Loucy (cell line): Measurements from ENCODE around the gene ENO4.

Experiments used
- H2AFZ ChIP-seq: fragments of 200-600 bp; sonication (generic); 2 replicates; pipeline ENCODE4 v1.6.0; 2016; ENCODE audit warnings: antibody characterized with exemption, mild to moderate bottlenecking, low read length, moderate library complexity
- H3F3A ChIP-seq: fragments of 200-600 bp; 2 replicates; pipeline ENCODE4 v1.6.0; 2016; ENCODE audit warnings: antibody characterized with exemption, low read depth, mild to moderate bottlenecking
- H3K27me3 ChIP-seq: fragments of 200-600 bp; sonication (generic); 2 replicates; pipeline ENCODE4 v1.6.1; 2014; ENCODE audit warnings: low read length, mild to moderate bottlenecking; ENCODE audit not compliant: insufficient read depth, poor library complexity, severe bottlenecking
- H3K36me3 ChIP-seq: fragments of 200-600 bp; sonication (generic); 2 replicates; pipeline ENCODE4 v1.6.1; 2016; ENCODE audit warnings: low read length; ENCODE audit not compliant: insufficient read depth
- H3K4me1 ChIP-seq: fragments of 200-600 bp; sonication (generic); 2 replicates; pipeline ENCODE4 v1.5.1; 2014; ENCODE audit warnings: low read length, mild to moderate bottlenecking; ENCODE audit not compliant: insufficient read depth, poor library complexity, severe bottlenecking
- H3K4me2 ChIP-seq: fragments of 200-600 bp; sonication (generic); 2 replicates; pipeline ENCODE4 v1.6.0; 2014; ENCODE audit warnings: antibody characterized with exemption, low read length, low read depth, mild to moderate bottlenecking; ENCODE audit not compliant: poor library complexity, severe bottlenecking
- H3K4me3 ChIP-seq: fragments of 200-600 bp; sonication (generic); 2 replicates; pipeline ENCODE4 v1.5.1; 2014; ENCODE audit warnings: low read length, mild to moderate bottlenecking, mixed read lengths; ENCODE audit not compliant: poor library complexity, severe bottlenecking
- H3K79me2 ChIP-seq: fragments of 200-600 bp; sonication (generic); 2 replicates; pipeline ENCODE4 v1.6.1; 2014; ENCODE audit warnings: low read length; ENCODE audit not compliant: insufficient read depth
- H3K9ac ChIP-seq: fragments of 200-600 bp; sonication (generic); 2 replicates; pipeline ENCODE4 v1.6.0; 2014; ENCODE audit warnings: mild to moderate bottlenecking, low read depth, low read length, moderate library complexity; ENCODE audit not compliant: poor library complexity, severe bottlenecking
- H3K9me2 ChIP-seq: fragments of 200-600 bp; sonication (generic); replicated peaks from 2 replicates; pipeline ENCODE4 v1.6.1; 2016; ENCODE audit warnings: low read depth, low read length, mixed read lengths
- H3K9me3 ChIP-seq: fragments of 200-600 bp; sonication (generic); 2 replicates; pipeline ENCODE4 v1.6.1; 2014; ENCODE audit warnings: mild to moderate bottlenecking, antibody characterized with exemption, low read length, low read depth; ENCODE audit not compliant: insufficient read depth
- H4K20me1 ChIP-seq: fragments of 200-600 bp; sonication (generic); 2 replicates; pipeline ENCODE4 v1.6.0; 2014; ENCODE audit warnings: antibody characterized with exemption, low read length, mild to moderate bottlenecking; ENCODE audit not compliant: insufficient read depth, poor library complexity, severe bottlenecking
- CTCF ChIP-seq: fragments of 200-600 bp; sonication (generic); conservative IDR thresholded peaks from 2 replicates; pipeline ENCODE4 v1.5.1; 2014; ENCODE audit warnings: mild to moderate bottlenecking, antibody characterized with exemption, low read length
- EZH2phosphoT487 ChIP-seq: fragments of 200-600 bp; IDR thresholded peaks from 2 replicates; pipeline ENCODE4 v1.6.1; 2018; ENCODE audit warnings: antibody characterized with exemption, mild to moderate bottlenecking, moderate library complexity, borderline replicate concordance

ENO4 gene

GRCh38 chr10:116802474-116802873 lies 46.8 kb upstream of the ENO4 start:
- TF ChIP-seq EZH2phosphoT487 (no peak), CTCF (no peak)
- Histone ChIP-seq H3K36me3 (no peaks in the 10 kb centered on the region), H4K20me1 (no peaks in the 10 kb centered on the region), H3K4me3 (no peak overlapping the region), H3F3A (no peaks in the 10 kb centered on the region), H3K9me2 (no peaks in the 10 kb centered on the region), H3K79me2 (no peaks in the 10 kb centered on the region), H3K9me3 (no peaks in the 10 kb centered on the region), H3K9ac (no peak overlapping the region), H3K27me3 (no peaks in the 10 kb centered on the region), H3K4me2 (no peak overlapping the region), H2AFZ (no peak overlapping the region), H3K4me1 (no peaks in the 10 kb centered on the region)

DNA sequence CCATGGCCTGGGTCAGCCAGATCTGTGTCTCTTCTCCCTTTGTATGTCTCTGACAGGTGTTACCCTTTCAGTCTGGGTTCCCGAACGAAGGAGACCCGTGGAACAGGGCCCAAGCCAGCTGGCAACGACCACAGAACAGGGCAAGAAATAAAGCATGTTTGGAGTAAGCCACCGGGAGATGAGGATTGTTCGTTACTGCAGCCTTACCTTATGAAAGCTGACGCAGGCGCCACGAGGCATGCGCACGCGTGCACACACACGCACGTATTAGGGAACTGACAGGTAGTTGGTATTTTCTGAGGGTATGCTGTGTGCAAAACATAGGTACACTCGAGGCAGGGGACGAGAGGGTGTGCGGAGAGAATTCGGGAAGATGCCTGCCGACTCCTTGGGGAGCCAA lies 46.4 kb upstream of the ENO4 start:
- H3K4me2 ChIP-seq, result no peak overlapping the region
- H3K9me3 ChIP-seq, result no peaks in the 10 kb centered on the region
- no peaks in the 10 kb centered on the region for H4K20me1 ChIP-seq
- no peak overlapping the region for H3K9ac ChIP-seq
- H3K36me3 ChIP-seq, result no peaks in the 10 kb centered on the region
- H3K4me3 ChIP-seq, result no peak overlapping the region
- H3K9me2 ChIP-seq, result no peaks in the 10 kb centered on the region
- H3K4me1 ChIP-seq, result no peaks in the 10 kb centered on the region
- H3F3A ChIP-seq, result no peaks in the 10 kb centered on the region
- TF ChIP-seq CTCF (no peak), EZH2phosphoT487 (no peak)
- H3K79me2 ChIP-seq, result no peaks in the 10 kb centered on the region
- no peak overlapping the region for H2AFZ ChIP-seq
- no peaks in the 10 kb centered on the region for H3K27me3 ChIP-seq

DNA sequence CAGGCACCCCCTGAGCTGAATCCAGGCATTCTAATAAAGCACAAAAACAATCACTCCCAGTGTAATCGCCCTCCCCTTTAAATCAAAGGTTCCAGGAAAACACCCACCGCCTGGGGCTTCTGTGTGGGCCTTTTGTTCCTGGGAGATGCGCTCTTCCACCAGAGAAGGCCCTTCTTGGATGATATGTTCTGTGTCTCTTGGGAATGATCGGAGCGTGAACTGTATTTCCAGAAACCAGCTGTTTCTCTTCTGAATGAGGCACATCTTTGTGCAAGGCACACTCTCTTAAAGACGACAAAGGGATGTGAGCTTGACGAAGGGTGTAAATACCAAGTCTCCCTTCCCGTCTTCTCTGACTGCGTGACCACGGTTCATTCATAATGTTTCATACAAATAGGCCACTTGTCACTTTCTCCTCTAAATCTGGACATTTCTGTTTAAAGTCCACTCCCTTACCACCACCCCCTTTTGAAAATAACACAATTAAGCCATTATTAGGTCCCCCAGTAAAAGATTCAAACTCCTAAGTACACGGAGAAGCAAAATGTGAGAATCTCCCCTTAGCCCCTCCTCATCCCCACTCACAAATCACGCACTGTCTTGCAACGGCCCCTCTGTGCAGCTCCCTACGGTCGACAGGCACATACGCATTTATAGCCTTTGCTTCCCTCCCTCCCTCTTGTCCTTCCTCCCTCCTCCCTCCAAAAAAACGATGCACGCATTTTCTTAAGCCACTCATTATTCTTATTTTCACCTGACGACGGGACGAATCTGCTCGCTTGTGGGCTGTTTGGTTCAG lies 45.6 kb upstream of the ENO4 start:
- no peaks in the 10 kb centered on the region for H3K9me3 ChIP-seq
- H3K36me3 ChIP-seq, result no peaks in the 10 kb centered on the region
- no peaks in the 10 kb centered on the region for H3F3A ChIP-seq
- H2AFZ ChIP-seq, result no peak overlapping the region
- no peaks in the 10 kb centered on the region for H3K27me3 ChIP-seq
- H3K79me2 ChIP-seq, result no peaks in the 10 kb centered on the region
- no peaks in the 10 kb centered on the region for H3K9me2 ChIP-seq
- H3K4me3 ChIP-seq, result no peak overlapping the region
- H3K4me2 ChIP-seq, result no peak overlapping the region
- no peak overlapping the region for H3K9ac ChIP-seq
- no peaks in the 10 kb centered on the region for H3K4me1 ChIP-seq
- no peaks in the 10 kb centered on the region for H4K20me1 ChIP-seq
- no peak for TF ChIP-seq CTCF
- no peak for TF ChIP-seq EZH2phosphoT487
